Thyroid gland (tissue), 4 donors: ENCODE data around the gene LARGE1. TPM values are rescaled to one million over a fixed set of nuclear protein-coding genes. Genes with fewer than 3 reads are reported as not detected.

Experiments
- DNase-seq, 2 donors: peaks; one replicate each; pipeline ENCODE4 v3.0.0-alpha.2; 2019
- H3K27ac ChIP-seq, 3 donors: fragments of 200-600 bp; sonication (generic); 1 replicate in 2 of 3; 2 replicates in 1 of 3; pipeline ENCODE4 v1.5.1; 2016 to 2019; ENCODE audit warnings: mild to moderate bottlenecking in 1 of 3, moderate library complexity in 1 of 3
- H3K27me3 ChIP-seq: fragments of 200-600 bp; sonication (generic); one replicate; pipeline ENCODE4 v1.5.1; 2019
- H3K36me3 ChIP-seq, 2 donors: fragments of 200-600 bp; sonication (generic); one replicate each; pipeline ENCODE4 v1.5.1; 2016 to 2019
- H3K4me1 ChIP-seq, 2 donors: fragments of 200-600 bp; sonication (generic); one replicate each; pipeline ENCODE4 v1.5.1; 2017 to 2019
- H3K4me3 ChIP-seq, 3 donors: fragments of 200-600 bp; sonication (generic); replicated peaks in 1 of 3; 1 replicate in 2 of 3; 2 replicates in 1 of 3; pipeline ENCODE4 v1.5.1; 2016; ENCODE audit warnings: mild to moderate bottlenecking in 1 of 3
- H3K9me3 ChIP-seq: fragments of 200-600 bp; sonication (generic); one replicate; pipeline ENCODE4 v1.5.1; 2017
- POLR2A ChIP-seq, 2 donors: fragments of 450-650 bp; IDR thresholded peaks; one replicate each; pipeline ENCODE4 v1.6.1; 2017; ENCODE audit warnings: antibody characterized with exemption in 2 of 2, mild to moderate bottlenecking in 2 of 2, moderate library complexity in 1 of 2
- WGBS, 2 donors: methylation state at CpG; one replicate each; pipeline ENCODE4 v1.1.5; 2017; 5-methylcytosine and 5-hydroxymethylcytosine counted together
- intact Hi-C: fragments of 100-400 bp; cut with DNase I; formaldehyde crosslinking; loops from one replicate; pipeline ENCODE4 v1.15.1; 2023
- total RNA-seq, 4 donors: library from RNA; depleted of rRNA; stranded (reverse); fragments of >200 nt; gene quantifications; one replicate each; pipeline ENCODE4 v1.2.3, GENCODE V29; 2016
- TF ChIP-seq, protein P1 (sequence below), 6 experiments: fragments of 200-600 bp in 3 of 6; fragments of 450-650 bp in 3 of 6; sonication (generic) in 3 of 6; IDR thresholded peaks; one replicate each; pipeline ENCODE4 v1.5.1; 2016 to 2019; ENCODE audit warnings: antibody characterized with exemption in 6 of 6, mild to moderate bottlenecking in 2 of 6, inconsistent platforms in 1 of 6, moderate library complexity in 1 of 6

Gene LARGE1
- total RNA-seq, 4 donors from 2014 or later: 13.6 to 16.3 (median 15.1) TPM

- H3K9me3 ChIP-seq: no peaks in the 10 kb centered on the region
- no peak overlapping the region for H3K27ac ChIP-seq
- TF ChIP-seq POLR2A (IDR thresholded peaks at IDR 0.05): no peak
- TF ChIP-seq, protein P1, sequence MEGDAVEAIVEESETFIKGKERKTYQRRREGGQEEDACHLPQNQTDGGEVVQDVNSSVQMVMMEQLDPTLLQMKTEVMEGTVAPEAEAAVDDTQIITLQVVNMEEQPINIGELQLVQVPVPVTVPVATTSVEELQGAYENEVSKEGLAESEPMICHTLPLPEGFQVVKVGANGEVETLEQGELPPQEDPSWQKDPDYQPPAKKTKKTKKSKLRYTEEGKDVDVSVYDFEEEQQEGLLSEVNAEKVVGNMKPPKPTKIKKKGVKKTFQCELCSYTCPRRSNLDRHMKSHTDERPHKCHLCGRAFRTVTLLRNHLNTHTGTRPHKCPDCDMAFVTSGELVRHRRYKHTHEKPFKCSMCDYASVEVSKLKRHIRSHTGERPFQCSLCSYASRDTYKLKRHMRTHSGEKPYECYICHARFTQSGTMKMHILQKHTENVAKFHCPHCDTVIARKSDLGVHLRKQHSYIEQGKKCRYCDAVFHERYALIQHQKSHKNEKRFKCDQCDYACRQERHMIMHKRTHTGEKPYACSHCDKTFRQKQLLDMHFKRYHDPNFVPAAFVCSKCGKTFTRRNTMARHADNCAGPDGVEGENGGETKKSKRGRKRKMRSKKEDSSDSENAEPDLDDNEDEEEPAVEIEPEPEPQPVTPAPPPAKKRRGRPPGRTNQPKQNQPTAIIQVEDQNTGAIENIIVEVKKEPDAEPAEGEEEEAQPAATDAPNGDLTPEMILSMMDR (IDR thresholded peaks at IDR 0.05): no peak
- H3K36me3 ChIP-seq: no peaks in the 10 kb centered on the region
- 88 to 91% methylated on average over 4 of the region's 4 CpGs for WGBS, 2 donors
- no peak for DNase-seq
- H3K4me3 ChIP-seq: no peak overlapping the region
- H3K4me1 ChIP-seq: peaks cover 4 to 12% of the 10 kb centered on the region in 2 donors
- intact Hi-C loops: no loop called here
- H3K27me3 ChIP-seq: no peaks in the 10 kb centered on the region
These were observed 172.6 kb downstream of the LARGE1 start for GRCh38 chr22:33747576-33748180.

GRCh38 chr22:33747029-33747428 is 173.2 kb downstream of the LARGE1 start:
- H3K36me3 ChIP-seq: no peaks in the 10 kb centered on the region
- no peaks in the 10 kb centered on the region for H3K9me3 ChIP-seq
- no peak for DNase-seq
- H3K4me1 ChIP-seq: peaks cover 4 to 12% of the 10 kb centered on the region in 2 donors
- intact Hi-C loops: no loop called here
- no peak for TF ChIP-seq POLR2A (IDR thresholded peaks at IDR 0.05)
- TF ChIP-seq, protein P1 (IDR thresholded peaks at IDR 0.05): no peak
- H3K4me3 ChIP-seq: no peak overlapping the region
- H3K27me3 ChIP-seq: no peaks in the 10 kb centered on the region
- 82 to 91% methylated on average over 1 of the region's 1 CpG for whole genome bisulfite sequencing, 2 donors
- no peak overlapping the region for H3K27ac ChIP-seq

- intact Hi-C loops: no loop called here
- 30 to 49% methylated on average over 3 of the region's 3 CpGs for WGBS, 2 donors
- peaks cover 4 to 12% of the 10 kb centered on the region in 2 donors for H3K4me1 ChIP-seq
- no peaks in the 10 kb centered on the region for H3K36me3 ChIP-seq
- no peaks in the 10 kb centered on the region for H3K9me3 ChIP-seq
- H3K4me3 ChIP-seq: no peak overlapping the region
- DNase-seq: no peak
- no peak for TF ChIP-seq POLR2A (IDR thresholded peaks at IDR 0.05)
- TF ChIP-seq, protein P1 (IDR thresholded peaks at IDR 0.05): no peak
- H3K27me3 ChIP-seq: no peaks in the 10 kb centered on the region
- no peak overlapping the region for H3K27ac ChIP-seq
These were observed 173.8 kb downstream of the LARGE1 start for GRCh38 chr22:33746501-33746928.

- no peak for DNase-seq
- H3K27me3 ChIP-seq: no peaks in the 10 kb centered on the region
- 89 to 93% methylated on average over 7 of the region's 7 CpGs for WGBS, 2 donors
- intact Hi-C loops: no loop called here
- no peaks in the 10 kb centered on the region for H3K9me3 ChIP-seq
- TF ChIP-seq POLR2A (IDR thresholded peaks at IDR 0.05): no peak
- TF ChIP-seq, protein P1 (IDR thresholded peaks at IDR 0.05): no peak
- no peaks in the 10 kb centered on the region for H3K36me3 ChIP-seq
- no peak overlapping the region for H3K4me3 ChIP-seq
- H3K27ac ChIP-seq: no peak overlapping the region
- peaks cover 4 to 12% of the 10 kb centered on the region in 2 donors for H3K4me1 ChIP-seq
These were observed 174.8 kb downstream of the LARGE1 start for GRCh38 chr22:33745501-33745900.

GRCh38 chr22:33743756-33744155 is 176.5 kb downstream of the LARGE1 start:
- Histone ChIP-seq H3K9me3 (no peaks in the 10 kb centered on the region), H3K36me3 (no peaks in the 10 kb centered on the region), H3K27ac (no peak overlapping the region), H3K4me1 (peaks cover 4 to 12% of the 10 kb centered on the region in 2 donors), H3K4me3 (no peak overlapping the region), H3K27me3 (no peaks in the 10 kb centered on the region)
- TF ChIP-seq, protein P1 (IDR thresholded peaks at IDR 0.05): no peak
- intact Hi-C loops: no loop called here
- DNase-seq: no peak
- WGBS, 2 donors: 97% methylated on average over 5 of the region's 5 CpGs
